T-helper 9 cell (primary cell): ENCODE measurements around the gene CHCHD6.
"Not testable (repeated sequence)": the region's sequence is repeated elsewhere in the genome, so short reads cannot be mapped to it uniquely, and the experiment has no call there.

ENCODE experiments used
- DNase-seq: peaks from one replicate; pipeline ENCODE4 v3.0.0-alpha.2; 2020

The CHCHD6 gene

DNA sequence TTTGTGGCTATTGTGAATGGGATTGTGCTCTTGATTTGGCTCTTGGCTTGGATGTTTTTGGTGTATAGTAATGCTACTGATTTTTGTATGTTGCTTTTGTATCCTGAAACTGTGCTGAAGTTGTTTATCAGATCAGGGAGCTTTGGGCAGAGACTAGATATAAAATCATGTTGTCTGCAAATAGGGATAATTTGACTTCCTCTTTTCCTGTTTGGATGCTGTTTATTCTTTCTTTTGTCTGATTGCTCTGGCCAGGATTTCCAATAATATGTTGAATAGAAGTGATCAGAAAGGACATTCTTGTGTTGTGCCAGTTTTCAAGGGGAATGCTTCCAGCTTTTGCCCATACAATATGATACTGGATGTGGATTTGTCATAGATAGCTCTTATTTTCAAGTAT, 66.1 kb downstream of the CHCHD6 start:
- DNase-seq, result no peak

DNA sequence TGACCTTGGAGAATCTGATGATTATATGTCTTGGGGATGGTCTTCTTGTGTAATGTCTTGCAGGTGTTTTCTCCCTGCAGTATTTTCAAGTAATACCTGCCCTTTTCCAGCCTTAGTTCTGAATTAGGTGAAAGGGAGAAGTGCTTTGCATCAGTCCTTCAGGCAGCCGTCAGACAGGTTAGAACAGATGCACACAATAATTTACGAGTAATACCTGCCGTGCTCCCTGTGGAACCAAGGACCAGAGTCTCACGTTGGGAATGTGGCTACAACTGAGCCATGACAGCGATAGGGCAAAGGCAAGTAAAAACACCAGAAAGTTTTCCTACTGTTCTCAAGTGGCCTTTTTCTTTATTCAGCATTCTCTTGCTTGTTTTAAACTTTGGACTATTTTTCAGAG, 69.1 kb downstream of the CHCHD6 start:
- no peak for DNase-seq

DNA sequence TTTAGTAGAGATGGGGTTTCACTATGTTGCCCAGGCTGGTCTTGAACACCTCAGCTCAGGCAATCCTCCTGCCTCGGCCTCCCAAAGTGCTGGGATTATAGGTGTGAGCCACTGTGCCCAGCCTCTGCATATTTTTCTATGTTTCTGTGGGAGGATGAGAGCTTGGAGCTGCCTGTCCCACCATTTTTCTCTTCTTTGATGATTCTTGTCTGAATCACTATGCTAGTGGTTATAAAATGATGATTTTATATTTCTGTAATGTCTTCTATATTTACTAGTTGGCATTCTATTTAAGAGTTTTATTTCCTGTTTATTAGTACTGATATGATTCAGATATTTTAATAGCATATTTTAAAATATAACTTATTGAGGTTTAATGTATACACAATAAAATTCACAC, 69.7 kb downstream of the CHCHD6 start:
- no peak for DNase-seq

DNA sequence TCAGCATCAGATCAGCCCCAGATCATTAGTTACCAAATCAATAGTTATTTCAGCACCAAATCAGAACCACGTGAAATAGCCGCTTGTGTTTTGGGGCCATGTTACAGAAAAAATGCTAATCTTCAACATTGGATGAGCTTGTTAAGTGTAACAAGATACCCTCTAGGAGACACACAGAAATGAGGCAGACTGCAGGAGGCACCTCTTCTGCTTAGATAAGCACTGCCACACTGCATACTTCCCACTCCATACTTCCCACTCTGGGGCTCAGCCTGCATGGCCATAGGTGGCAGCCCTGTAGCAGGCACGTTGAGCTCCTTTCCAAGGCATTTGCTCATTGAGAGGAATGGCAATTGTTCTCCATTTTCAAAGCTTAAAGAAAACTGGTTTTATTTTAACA, 73.3 kb downstream of the CHCHD6 start:
- DNase-seq, result no peak

DNA sequence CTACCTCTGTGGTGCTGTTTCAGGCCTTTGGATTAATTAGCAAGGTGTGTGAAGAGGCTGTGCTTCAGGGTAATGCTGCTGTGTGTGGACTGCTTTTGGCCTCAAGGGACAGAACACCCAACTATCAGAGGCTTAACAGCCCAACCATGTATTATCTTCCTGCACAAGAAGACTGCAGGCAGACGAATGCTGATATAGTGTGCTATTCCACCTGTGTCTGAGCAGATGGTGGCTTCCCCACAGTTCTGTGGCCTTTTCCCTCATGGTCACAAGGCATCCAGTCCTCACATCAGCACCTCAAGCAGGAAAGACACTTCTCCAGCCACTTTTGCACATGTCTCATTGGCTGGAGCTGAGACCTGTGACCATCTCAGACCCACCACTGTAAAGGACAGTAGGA, 76.6 kb downstream of the CHCHD6 start:
- DNase-seq, result no peak

DNA sequence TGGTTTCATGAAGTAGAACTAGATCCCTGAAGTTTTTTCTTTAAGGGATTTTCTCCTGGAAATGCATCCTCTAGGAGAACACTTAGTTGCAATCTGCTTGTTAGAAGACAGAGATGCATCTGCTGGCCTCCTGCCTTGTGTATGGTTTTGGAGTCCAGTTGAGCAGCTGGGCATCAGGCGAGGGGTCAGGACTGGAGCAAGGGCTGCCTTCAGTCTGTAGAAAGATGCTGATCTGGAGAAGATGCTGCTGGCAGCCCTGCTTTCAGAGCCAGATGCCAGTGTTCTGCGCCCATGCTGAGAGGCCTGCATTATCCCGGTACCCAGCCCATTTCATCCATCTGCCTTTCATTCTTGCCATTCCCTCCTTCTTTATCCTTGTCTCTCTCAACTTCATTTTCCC, 77.4 kb downstream of the CHCHD6 start:
- DNase-seq, result no peak

DNA sequence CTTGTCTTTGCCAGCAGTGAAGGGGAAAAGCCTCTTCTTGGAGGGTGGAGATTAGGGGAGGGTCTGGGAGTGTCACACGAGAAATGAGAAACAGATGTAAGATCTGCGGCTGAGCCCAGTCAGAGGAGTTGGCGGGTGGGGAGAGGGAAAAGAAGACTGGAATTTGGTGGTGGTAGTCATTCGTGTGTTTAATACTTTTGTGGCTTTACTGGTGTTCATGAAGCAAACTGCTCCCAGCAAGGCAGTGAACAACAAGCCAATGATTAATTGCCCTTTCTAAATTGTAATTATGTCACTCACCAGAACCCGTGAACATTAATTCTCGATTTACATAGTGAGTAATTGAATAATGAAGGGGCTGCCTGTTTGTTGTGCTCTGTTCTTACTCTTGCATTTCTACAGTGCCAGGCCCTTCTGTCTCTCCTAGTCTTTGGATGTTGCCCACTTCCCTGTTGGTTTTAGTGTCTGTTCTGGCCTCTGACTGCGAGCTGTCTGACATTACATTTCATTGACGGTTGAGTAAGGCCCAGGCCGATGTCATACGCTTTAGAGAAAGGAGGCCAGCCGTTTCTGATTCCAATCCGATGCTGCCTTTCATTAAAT, 78.0 kb downstream of the CHCHD6 start:
- DNase-seq, result no peak

DNA sequence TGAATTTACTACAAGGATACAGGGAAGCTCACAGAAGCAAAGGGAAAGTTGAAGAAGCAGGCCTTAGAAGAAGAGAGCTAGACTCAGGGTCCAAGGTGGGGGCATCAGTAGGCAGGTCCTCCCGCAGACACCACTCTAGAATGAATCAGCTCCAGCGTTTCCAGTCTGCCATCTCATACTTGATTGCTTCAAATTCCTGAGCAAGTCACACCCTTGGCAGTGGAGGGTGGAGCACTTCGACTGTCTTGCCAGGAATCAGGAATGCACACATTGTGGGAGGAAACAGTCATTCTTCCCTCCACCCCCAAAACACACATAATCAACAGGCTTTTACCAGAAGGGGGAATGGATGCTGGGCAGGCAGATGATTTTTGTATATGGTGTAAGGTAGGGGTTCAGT, 78.5 kb downstream of the CHCHD6 start:
- no peak for DNase-seq

DNA sequence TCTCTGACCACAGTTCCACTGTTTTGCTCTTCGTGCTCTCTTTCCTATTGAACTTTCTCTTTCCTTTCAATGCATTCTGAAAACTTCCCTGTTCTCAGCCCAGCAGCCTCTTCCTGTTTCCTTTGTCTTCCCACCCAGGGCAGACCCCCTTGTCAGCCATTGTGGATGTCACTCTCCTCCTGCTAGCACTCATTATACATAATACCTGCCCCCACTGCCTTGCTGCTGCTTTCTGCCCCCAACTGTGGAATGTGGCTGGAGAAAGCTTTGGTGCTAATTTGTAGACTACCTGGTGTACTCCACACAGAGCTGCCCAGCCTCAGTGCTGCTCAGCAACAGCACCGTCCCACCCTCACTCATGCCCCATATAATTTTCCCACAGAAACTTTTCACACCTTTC, 80.2 kb downstream of the CHCHD6 start:
- DNase-seq, result no peak

DNA sequence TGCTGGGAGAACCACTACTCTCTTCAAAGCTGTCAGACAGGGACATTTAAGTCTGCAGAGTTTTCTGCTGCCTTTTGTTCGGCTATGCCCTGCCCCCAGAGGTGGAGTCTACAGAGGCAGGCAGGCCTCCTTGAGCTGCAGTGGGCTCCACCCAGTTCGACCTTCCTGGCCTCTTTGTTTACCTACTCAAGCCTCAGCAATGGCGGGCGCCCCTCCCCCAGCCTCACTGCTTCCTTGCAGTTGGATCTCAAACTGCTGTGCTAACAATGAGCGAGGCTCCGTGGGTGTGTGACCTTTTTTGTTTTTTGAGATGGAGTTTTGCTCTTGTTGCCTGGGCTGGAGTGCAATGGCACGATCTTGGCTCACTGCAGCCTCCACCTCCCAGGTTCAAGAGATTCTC, 87.3 kb downstream of the CHCHD6 start:
- DNase-seq, result not testable (repeated sequence)

DNA sequence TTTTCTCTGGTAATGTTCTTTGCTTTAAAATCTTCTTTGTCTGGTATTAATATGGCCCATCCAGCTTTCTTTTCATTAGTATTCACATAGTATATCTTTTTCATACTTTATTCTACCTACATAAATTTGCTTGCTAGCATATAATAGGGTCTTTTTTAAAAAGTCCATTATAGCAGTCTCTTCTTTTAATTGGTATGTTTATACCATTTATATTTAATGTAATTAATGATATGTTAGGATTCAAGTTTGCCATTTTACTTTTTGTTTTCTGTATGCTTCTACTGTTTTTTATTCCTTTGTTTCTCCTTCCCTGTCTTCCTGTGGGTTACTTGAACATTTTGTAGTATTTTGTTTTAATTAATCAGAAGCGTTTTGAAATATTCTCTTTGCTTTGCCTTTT, 89.0 kb downstream of the CHCHD6 start:
- DNase-seq, result no peak

DNA sequence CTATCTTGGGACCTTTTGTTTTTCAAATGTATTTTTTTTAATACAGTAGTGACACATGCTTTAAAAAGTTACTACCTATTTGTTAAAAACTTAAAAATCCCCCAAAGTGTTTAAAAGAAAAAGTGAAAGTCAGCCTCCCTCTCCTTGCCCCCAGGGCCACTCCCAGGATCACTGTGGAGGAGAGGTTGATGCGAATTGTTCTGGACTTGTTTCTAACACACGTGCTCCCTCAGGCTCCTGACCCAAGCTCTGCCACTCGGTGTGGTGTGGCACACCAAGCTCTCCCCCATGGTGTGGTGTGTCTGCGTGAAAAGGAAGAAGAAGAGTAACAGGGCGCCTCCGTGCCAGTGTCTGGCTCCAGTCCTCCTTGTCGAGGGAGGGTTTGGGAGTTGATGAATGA, 93.5 kb downstream of the CHCHD6 start:
- DNase-seq, result no peak

DNA sequence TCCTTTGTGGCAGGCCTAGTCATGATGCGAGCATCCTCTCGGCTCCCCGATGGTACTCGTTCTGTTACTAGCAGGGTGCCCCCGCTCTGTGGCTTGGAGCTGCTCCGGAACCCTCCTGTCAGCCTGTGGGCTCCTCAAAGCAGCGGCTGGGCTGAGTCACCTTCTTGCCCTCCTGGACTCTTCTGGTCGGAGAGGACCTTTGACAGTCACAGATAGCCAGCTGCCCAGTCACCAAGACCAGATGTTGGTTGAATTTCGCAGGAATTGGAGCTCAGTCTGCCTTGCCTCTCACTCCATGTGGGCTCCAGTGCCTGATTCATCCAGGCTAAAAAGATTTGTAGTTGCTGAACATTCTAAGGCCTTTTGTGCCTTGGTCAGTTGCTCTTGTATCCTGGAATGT, 94.5 kb downstream of the CHCHD6 start:
- no peak for DNase-seq

DNA sequence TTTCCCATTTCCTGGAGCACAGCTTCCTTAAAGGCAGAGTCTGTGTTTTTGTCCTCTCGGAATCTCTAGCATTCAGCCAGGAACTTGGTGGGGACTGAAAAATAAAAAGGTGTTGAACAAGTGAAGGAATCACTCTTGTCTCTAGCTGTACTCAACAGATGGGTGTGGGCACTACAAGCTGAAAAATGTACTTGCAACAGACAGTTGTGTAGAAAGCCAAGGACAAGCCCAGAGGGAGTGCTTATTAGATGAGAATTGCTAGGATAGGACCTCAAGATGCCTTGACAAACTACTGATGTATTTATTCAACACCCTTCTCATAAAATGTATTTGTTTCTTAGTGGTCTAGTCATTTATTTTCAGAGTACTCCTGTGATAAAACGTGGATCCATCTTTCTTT, 95.1 kb downstream of the CHCHD6 start:
- DNase-seq, result no peak

DNA sequence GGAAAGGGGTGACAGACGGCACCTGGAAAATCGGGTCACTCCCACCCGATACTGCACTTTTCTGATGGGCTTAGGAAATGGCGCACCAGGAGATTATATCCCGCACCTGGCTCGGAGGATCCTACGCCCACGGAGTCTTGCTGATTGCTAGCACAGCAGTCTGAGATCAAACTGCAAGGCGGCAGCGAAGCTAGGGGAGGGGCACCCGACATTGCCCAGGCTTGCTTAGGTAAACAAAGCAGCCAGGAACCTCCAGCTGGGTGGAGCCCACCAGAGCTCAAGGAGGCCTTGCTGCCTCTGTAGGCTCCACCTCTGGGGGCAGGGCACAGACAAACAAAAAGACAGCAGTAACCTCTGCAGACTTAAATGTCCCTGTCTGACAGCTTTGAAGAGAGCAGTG, 97.3 kb downstream of the CHCHD6 start:
- DNase-seq, result not testable (repeated sequence)

DNA sequence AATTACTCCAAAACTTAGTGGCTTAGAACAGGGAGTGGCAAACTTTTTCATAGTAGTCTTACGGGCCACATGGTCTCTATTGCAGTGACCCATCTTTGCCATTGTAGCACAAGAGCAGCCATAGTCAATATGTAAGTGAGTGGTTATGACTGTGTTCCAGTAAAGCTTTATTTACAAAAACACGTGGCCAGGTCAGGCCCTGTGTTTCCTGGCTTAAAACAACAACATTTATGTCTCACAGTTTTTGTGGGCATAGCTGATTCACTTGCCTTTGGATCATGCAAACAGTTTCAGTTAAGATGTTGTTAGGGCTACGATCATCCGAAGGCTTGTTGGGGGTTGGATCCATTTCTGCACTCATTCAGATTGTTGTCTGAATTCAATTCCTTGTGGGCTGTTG, 103.8 kb downstream of the CHCHD6 start:
- DNase-seq, result no peak

DNA sequence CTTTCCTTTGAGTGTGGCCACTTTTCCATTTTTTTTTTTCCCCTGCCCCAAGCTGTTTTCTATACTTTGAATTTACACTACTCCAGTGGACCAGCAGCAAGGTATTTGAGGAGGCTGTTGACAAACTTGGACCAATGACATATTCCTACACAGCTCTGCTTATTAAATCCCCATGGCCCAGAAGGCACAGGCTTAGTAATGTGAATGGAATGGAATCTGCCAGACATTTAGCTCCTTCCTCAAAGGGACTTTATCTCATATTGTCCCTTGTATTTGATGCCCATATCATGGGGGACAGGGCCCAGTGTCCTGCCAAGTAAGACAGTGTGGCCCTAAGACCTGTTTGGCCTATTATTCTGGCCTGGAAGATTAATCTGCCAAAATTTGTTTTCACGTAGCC, 107.5 kb downstream of the CHCHD6 start:
- no peak for DNase-seq

DNA sequence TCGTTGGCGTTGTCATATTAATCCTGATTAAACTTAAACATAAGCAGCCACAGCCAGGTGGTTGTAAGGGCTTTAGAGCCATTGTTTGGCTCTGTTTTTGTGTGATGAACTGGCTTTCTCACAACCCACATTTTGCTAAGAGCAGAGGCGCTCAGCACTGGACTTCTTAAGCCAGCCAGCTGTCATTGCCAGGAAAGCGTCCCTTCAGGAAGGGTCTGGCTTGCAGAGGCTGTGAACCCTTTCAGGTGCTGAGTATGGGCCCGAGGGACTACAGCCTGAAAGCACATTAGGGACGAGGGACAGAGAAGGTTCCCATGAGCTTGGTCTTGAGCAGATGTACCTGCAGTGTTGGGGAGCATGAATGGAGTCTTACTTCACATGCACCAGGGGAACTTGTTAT, 112.3 kb downstream of the CHCHD6 start:
- no peak for DNase-seq

DNA sequence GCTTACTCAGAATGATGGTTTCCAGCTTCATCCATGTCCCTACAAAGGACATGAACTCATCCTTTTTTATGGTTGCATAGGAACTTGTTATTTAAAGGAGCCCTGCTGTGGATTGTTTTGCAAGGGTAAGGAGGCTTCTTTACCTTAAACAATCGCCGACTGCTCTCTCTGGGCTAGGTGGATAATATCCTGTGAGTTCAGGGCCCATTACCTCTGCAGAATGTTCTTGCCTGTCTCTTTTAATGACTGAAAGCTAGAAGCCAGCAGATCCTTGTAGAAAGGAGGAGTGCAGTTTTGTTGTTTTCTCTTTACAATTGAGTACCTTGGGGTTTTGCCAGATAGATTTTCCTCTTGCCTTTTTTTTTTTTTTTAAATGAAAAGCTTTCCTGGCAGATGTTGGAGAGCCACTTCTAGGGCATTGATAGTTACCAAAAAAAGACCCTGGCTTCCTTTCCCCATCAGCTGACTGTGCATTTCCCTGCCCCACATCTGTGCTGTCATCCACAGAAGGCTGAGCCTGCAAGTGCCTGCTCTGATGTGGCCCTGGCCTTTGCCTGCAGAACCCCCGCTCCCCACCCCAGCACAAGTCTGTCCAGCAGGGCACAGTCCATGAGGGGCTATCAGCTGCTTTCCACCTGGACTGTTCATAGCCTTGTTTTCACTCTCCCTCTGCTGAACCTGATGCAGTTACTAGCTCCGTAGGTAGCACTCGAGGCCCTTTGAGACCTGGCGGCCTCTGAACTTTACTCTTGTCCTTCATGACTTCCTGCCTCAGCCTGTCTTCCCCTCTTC, 113.1 kb downstream of the CHCHD6 start:
- no peak for DNase-seq

DNA sequence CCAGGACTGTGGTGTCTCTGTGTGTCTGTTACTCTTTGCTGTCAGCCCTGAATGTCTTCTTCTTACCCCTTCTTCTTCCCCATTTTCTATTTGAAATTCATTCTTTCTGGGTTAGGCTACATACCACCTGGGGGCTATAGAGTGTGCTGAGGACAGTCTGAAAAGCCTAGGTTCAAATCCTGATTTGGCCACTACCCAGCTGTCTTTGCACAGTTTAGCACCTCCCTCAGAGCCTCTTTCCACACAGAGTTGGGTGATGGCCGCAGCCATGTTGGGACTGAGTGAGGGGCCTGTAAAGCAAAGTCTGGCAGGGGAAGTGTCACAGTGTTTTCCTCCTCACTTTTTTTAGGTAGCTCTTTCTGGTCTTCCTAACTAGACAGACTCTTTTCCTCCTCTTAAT, 113.7 kb downstream of the CHCHD6 start:
- DNase-seq, result no peak

DNA sequence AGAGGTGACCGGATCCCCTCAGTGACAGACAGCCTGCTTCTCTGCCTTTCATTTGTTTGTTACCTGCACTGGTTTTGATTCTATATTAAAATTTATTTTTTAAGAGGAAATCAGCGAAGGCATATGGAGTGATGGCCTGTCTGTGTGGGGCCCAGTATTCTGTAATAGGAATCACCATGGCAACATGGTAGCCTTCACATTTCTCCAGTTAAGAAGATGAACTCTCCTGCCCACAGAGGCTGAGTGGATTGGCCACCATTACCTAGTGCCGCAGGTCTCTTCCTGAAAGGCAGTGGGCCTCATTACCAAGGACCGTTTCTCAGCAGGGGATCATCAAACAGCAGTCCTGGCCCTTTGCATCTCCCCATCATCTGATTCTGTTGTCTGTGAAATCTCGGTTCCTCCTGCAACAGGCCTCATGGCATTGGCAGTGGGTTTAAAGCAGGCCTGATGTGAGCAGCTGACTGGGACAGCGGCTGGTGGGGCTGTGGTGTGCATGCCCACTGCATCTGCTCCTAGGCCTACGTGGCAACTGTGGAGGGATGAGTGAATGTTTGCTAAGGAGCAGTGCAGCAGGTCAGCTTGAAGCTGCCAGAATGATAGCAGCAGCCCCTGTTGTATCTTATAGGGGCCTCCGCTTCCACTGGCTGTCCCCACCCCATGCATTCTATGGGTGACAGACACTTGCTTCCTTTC, 114.5 kb downstream of the CHCHD6 start:
- no peak for DNase-seq

DNA sequence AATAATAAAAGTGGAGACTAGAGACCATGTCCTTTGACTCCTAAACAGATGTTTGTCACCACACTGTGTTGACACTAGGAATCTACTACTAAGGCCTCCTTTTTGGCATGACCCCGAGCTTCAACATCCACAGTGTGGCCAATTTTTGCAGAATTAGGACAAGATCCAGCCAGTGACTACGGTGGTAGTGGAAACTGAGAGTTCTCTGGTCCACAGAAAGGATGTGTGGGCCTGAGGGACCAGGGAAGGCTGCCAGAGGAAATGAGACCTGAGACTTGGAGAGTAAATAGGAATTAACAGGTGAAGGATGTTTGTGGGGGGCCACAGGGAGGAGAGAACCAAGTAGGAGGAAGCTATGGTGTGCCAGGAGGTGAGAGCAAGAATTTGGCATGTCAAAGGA, 122.7 kb downstream of the CHCHD6 start:
- no peak for DNase-seq

DNA sequence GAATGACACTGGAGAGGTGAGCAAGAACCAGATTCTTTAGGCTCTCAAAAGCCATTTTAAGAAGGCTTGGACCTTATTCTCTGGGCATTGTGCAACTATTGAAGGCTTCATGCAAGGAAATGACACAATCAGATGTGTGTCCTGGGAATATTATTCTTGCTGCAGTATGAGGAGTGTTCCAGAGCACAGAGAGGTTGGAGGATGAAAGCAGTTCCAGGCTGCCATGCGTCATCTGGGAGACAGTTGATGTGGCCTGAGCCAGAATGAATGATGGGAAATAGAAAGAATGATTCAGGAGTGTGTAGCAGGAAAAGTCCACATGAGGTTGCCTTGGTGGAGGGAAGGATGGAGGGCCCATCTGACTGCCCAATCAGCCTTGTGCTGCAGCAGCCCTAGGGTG, 123.1 kb downstream of the CHCHD6 start:
- no peak for DNase-seq

DNA sequence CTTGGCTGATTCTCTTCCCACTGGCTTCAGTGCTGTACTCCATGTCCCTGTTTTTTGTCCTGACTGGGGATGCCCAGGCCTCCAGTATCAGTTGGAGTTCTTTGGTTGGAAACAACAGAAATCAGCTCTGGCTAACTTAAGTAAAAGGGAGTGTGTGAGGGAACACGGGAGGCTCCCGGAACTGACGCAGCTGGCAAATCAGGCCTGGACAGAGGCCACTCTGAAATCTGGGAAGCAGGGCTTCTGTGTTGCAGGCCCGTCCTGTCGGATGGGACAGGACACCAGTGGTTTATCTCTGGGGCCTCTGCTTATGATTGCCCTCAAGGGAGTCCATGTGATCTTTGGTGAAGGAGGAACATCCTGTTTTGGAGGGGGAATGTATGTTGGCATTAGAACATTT, 124.3 kb downstream of the CHCHD6 start:
- no peak for DNase-seq
